ENCODE measurements around the gene COG4. TPM values are rescaled to one million over a fixed set of nuclear protein-coding genes. Genes with fewer than 3 reads are reported as not detected.

The COG4 gene
- total RNA-seq, 1 donor from 2014 or later: 96.8 TPM

- no peak overlapping the region for H3K4me3 Mint-ChIP-seq
- no peaks in the 10 kb centered on the region for H3K27me3 Mint-ChIP-seq
- no peak for DNase-seq (ENCODE audit: extremely low spot score, unreplicated experiment)
- no peak overlapping the region for H3K27ac Mint-ChIP-seq
- no peak for TF ChIP-seq CTCF (conservative IDR thresholded peaks at IDR 0.05)
- no peaks in the 10 kb centered on the region for H3K9me3 Mint-ChIP-seq
- no peaks in the 10 kb centered on the region for H3K36me3 Mint-ChIP-seq
- peaks cover 5% of the 10 kb centered on the region for H3K4me1 Mint-ChIP-seq (ENCODE audit: unreplicated experiment)
Observed at GRCh38 chr16:70475054-70475871, 48.1 kb downstream of the COG4 start.

GRCh38 chr16:70474320-70475053, 48.9 kb downstream of the COG4 start:
- no peaks in the 10 kb centered on the region for H3K36me3 Mint-ChIP-seq
- no peak for TF ChIP-seq CTCF (conservative IDR thresholded peaks at IDR 0.05)
- no peaks in the 10 kb centered on the region for H3K9me3 Mint-ChIP-seq
- H3K27ac Mint-ChIP-seq: no peak overlapping the region
- H3K27me3 Mint-ChIP-seq: no peaks in the 10 kb centered on the region
- H3K4me1 Mint-ChIP-seq (ENCODE audit: unreplicated experiment): peaks cover 5% of the 10 kb centered on the region
- DNase-seq (ENCODE audit: extremely low spot score, unreplicated experiment): no peak
- no peak overlapping the region for H3K4me3 Mint-ChIP-seq

GRCh38 chr16:70473446-70474319, 49.7 kb downstream of the COG4 start:
- no peak for DNase-seq (ENCODE audit: extremely low spot score, unreplicated experiment)
- H3K9me3 Mint-ChIP-seq: no peaks in the 10 kb centered on the region
- no peaks in the 10 kb centered on the region for H3K36me3 Mint-ChIP-seq
- no peak overlapping the region for H3K4me3 Mint-ChIP-seq
- H3K27ac Mint-ChIP-seq: no peak overlapping the region
- peaks cover 5% of the 10 kb centered on the region for H3K4me1 Mint-ChIP-seq (ENCODE audit: unreplicated experiment)
- no peak for TF ChIP-seq CTCF (conservative IDR thresholded peaks at IDR 0.05)
- no peaks in the 10 kb centered on the region for H3K27me3 Mint-ChIP-seq

GRCh38 chr16:70472786-70473433, 50.4 kb downstream of the COG4 start:
- Mint-ChIP-seq H3K4me1 (ENCODE audit: unreplicated experiment) (peaks cover 5% of the 10 kb centered on the region), H3K9me3 (no peaks in the 10 kb centered on the region), H3K27me3 (no peaks in the 10 kb centered on the region), H3K27ac (no peak overlapping the region), H3K4me3 (no peak overlapping the region), H3K36me3 (no peaks in the 10 kb centered on the region)
- no peak for TF ChIP-seq CTCF (conservative IDR thresholded peaks at IDR 0.05)
- DNase-seq (ENCODE audit: extremely low spot score, unreplicated experiment): no peak

- H3K27me3 Mint-ChIP-seq: no peaks in the 10 kb centered on the region
- peak; percentile 65 for TF ChIP-seq CTCF (conservative IDR thresholded peaks at IDR 0.05)
- H3K4me1 Mint-ChIP-seq (ENCODE audit: unreplicated experiment): no peaks in the 10 kb centered on the region
- no peaks in the 10 kb centered on the region for H3K36me3 Mint-ChIP-seq
- no peak overlapping the region for H3K27ac Mint-ChIP-seq
- no peaks in the 10 kb centered on the region for H3K9me3 Mint-ChIP-seq
- no peak for DNase-seq (ENCODE audit: extremely low spot score, unreplicated experiment)
- H3K4me3 Mint-ChIP-seq: no peak overlapping the region
Observed at GRCh38 chr16:70470927-70471341, 52.4 kb downstream of the COG4 start.
